HEK293 (cell line): ENCODE measurements around the gene NANOS3.

Experiments used
- BCL6B ChIP-seq: fragments of 450-650 bp; formaldehyde crosslinking; IDR thresholded peaks from 2 replicates; pipeline ENCODE4 v1.5.1; 2017; ENCODE audit warnings: missing biosample characterization, missing genetic modification characterization
- SALL2 ChIP-seq: fragments of 450-650 bp; formaldehyde crosslinking; IDR thresholded peaks from 2 replicates; pipeline ENCODE4 v1.5.0; 2017; ENCODE audit warnings: missing biosample characterization, mild to moderate bottlenecking, missing genetic modification characterization, borderline replicate concordance
- TCF7L2 ChIP-seq: IDR thresholded peaks from 2 replicates; pipeline ENCODE4 v1.6.1; 2011; ENCODE audit warnings: low read depth, mild to moderate bottlenecking, inconsistent platforms, low read length, moderate library complexity, borderline replicate concordance
- YY1 ChIP-seq: fragments of 450-650 bp; formaldehyde crosslinking; IDR thresholded peaks from 2 replicates; pipeline ENCODE4 v1.5.1; 2018; ENCODE audit warnings: missing biosample characterization, missing genetic modification characterization
- YY2 ChIP-seq: fragments of 450-650 bp; formaldehyde crosslinking; IDR thresholded peaks from 2 replicates; pipeline ENCODE4 v1.5.1; 2016; ENCODE audit warnings: missing biosample characterization, missing genetic modification characterization
- ZBTB1 ChIP-seq: fragments of 450-650 bp; formaldehyde crosslinking; IDR thresholded peaks from 2 replicates; pipeline ENCODE4 v1.5.1; 2016; ENCODE audit warnings: missing biosample characterization, missing genetic modification characterization
- ZFP69B ChIP-seq: fragments of 450-650 bp; formaldehyde crosslinking; IDR thresholded peaks from 2 replicates; pipeline ENCODE4 v1.5.1; 2016; ENCODE audit warnings: missing biosample characterization, missing genetic modification characterization
- ZNF114 ChIP-seq: fragments of 450-650 bp; formaldehyde crosslinking; IDR thresholded peaks from 2 replicates; pipeline ENCODE4 v1.5.0; 2017; ENCODE audit warnings: missing biosample characterization, missing genetic modification characterization
- ZNF138 ChIP-seq: fragments of 450-650 bp; formaldehyde crosslinking; IDR thresholded peaks from 2 replicates; pipeline ENCODE4 v1.5.1; 2016; ENCODE audit warnings: missing biosample characterization, missing genetic modification characterization, borderline replicate concordance
- ZNF146 ChIP-seq: fragments of 450-650 bp; formaldehyde crosslinking; IDR thresholded peaks from 2 replicates; pipeline ENCODE4 v1.5.1; 2016; ENCODE audit warnings: missing biosample characterization, missing genetic modification characterization
- ZNF184 ChIP-seq: fragments of 450-650 bp; IDR thresholded peaks from 2 replicates; pipeline ENCODE4 v1.5.1; 2018; ENCODE audit warnings: missing biosample characterization, mild to moderate bottlenecking, missing genetic modification characterization
- ZNF19 ChIP-seq: fragments of 450-650 bp; formaldehyde crosslinking; IDR thresholded peaks from 2 replicates; pipeline ENCODE4; 2016; ENCODE audit warnings: missing biosample characterization, missing genetic modification characterization, low read depth
- ZNF239 ChIP-seq: fragments of 450-650 bp; formaldehyde crosslinking; IDR thresholded peaks from 2 replicates; pipeline ENCODE4 v1.5.1; 2016; ENCODE audit warnings: missing biosample characterization, missing genetic modification characterization
- ZNF274 ChIP-seq, 2 experiments: fragments of 200-500 bp in 1 of 2; fragments of 450-650 bp in 1 of 2; sonication (Bioruptor generic) in 1 of 2; formaldehyde crosslinking in 1 of 2; IDR thresholded peaks; 2 replicates each; pipeline versions ENCODE4 v1.5.1 to v1.6.1; 2014 to 2016; ENCODE audit warnings: borderline replicate concordance in 1 of 2, inconsistent platforms in 1 of 2, low read length in 1 of 2, missing biosample characterization in 1 of 2, missing genetic modification characterization in 1 of 2
- ZNF280D ChIP-seq: fragments of 450-650 bp; formaldehyde crosslinking; IDR thresholded peaks from 2 replicates; pipeline ENCODE4 v1.5.1; 2016; ENCODE audit warnings: missing biosample characterization, missing genetic modification characterization
- ZNF324 ChIP-seq: fragments of 450-650 bp; formaldehyde crosslinking; IDR thresholded peaks from 2 replicates; pipeline ENCODE4 v1.5.1; 2016; ENCODE audit warnings: missing biosample characterization, missing genetic modification characterization
- ZNF354C ChIP-seq: fragments of 450-650 bp; formaldehyde crosslinking; IDR thresholded peaks from 2 replicates; pipeline ENCODE4 v1.5.1; 2016; ENCODE audit warnings: missing biosample characterization, missing genetic modification characterization, low read depth, borderline replicate concordance
- ZNF362 ChIP-seq: fragments of 450-650 bp; formaldehyde crosslinking; IDR thresholded peaks from 2 replicates; pipeline ENCODE4 v1.5.1; 2016; ENCODE audit warnings: missing biosample characterization, missing genetic modification characterization
- ZNF37A ChIP-seq: fragments of 450-650 bp; IDR thresholded peaks from 2 replicates; pipeline ENCODE4 v1.5.1; 2018; ENCODE audit warnings: missing biosample characterization, missing genetic modification characterization
- ZNF585B ChIP-seq: fragments of 450-650 bp; formaldehyde crosslinking; IDR thresholded peaks from 2 replicates; pipeline ENCODE4 v1.5.1; 2016; ENCODE audit warnings: missing biosample characterization, missing genetic modification characterization
- ZNF596 ChIP-seq: fragments of 450-650 bp; IDR thresholded peaks from 2 replicates; pipeline ENCODE4 v1.5.0; 2018; ENCODE audit warnings: missing biosample characterization, mild to moderate bottlenecking, missing genetic modification characterization, moderate library complexity
- ZNF639 ChIP-seq: fragments of 450-650 bp; formaldehyde crosslinking; IDR thresholded peaks from 2 replicates; pipeline ENCODE4 v1.5.1; 2016; ENCODE audit warnings: missing biosample characterization, missing genetic modification characterization
- ZNF776 ChIP-seq: fragments of 450-650 bp; formaldehyde crosslinking; IDR thresholded peaks from 2 replicates; pipeline ENCODE4 v1.5.0; 2017; ENCODE audit warnings: missing biosample characterization, missing genetic modification characterization, borderline replicate concordance
- TF ChIP-seq, protein P1 (sequence below): fragments of 450-650 bp; formaldehyde crosslinking; IDR thresholded peaks from 2 replicates; pipeline ENCODE4 v1.5.1; 2016; ENCODE audit warnings: missing biosample characterization, missing genetic modification characterization
- TF ChIP-seq, protein P2 (sequence below): fragments of 450-650 bp; formaldehyde crosslinking; IDR thresholded peaks from 2 replicates; pipeline ENCODE4 v1.5.1; 2016; ENCODE audit warnings: missing biosample characterization, missing genetic modification characterization
- TF ChIP-seq, protein P3 (sequence below): fragments of 450-650 bp; formaldehyde crosslinking; IDR thresholded peaks from 2 replicates; pipeline ENCODE4 v1.5.1; 2016; ENCODE audit warnings: missing biosample characterization, missing genetic modification characterization, borderline replicate concordance

The NANOS3 gene

GRCh38 chr19:13905634-13906520, 28.9 kb downstream of the NANOS3 start, which contains the start of the genes BRME1 and CC2D1A (continued):
- TF ChIP-seq ZNF362 (tag by site-specific recombination) (no peak), BCL6B (tag by site-specific recombination) (no peak), ZNF19 (tag by site-specific recombination) (no peak), ZNF274 (IDR thresholded peaks at IDR 0.05; ENCODE audit: low read length) (no peak), ZNF274 (tag by site-specific recombination; IDR thresholded peaks at IDR 0.05; ENCODE audit: borderline replicate concordance) (no peak), ZNF146 (tag by site-specific recombination) (no peak), ZNF596 (tag by site-specific recombination) (no peak), TCF7L2 (no peak), ZNF138 (tag by site-specific recombination) (no peak), ZNF639 (tag by site-specific recombination) (no peak), SALL2 (no peak), ZNF114 (tag by site-specific recombination) (no peak), ZNF239 (tag by site-specific recombination) (no peak), ZNF37A (tag by site-specific recombination) (no peak), ZFP69B (peak; percentile 69; the same call in 1 of the 2 replicates), ZNF585B (no peak), ZNF324 (peak; percentile 20; the same call in 1 of the 2 replicates), ZBTB1 (tag by site-specific recombination) (no peak), ZNF354C (tag by site-specific recombination) (no peak), ZNF280D (tag by site-specific recombination) (no peak), YY2 (tag by site-specific recombination) (no peak; the same call in 1 of the 2 replicates), ZNF184 (no peak), ZNF776 (no peak), YY1 (peak; percentile 34; the same call in 1 of the 2 replicates)
- TF ChIP-seq, protein P1, sequence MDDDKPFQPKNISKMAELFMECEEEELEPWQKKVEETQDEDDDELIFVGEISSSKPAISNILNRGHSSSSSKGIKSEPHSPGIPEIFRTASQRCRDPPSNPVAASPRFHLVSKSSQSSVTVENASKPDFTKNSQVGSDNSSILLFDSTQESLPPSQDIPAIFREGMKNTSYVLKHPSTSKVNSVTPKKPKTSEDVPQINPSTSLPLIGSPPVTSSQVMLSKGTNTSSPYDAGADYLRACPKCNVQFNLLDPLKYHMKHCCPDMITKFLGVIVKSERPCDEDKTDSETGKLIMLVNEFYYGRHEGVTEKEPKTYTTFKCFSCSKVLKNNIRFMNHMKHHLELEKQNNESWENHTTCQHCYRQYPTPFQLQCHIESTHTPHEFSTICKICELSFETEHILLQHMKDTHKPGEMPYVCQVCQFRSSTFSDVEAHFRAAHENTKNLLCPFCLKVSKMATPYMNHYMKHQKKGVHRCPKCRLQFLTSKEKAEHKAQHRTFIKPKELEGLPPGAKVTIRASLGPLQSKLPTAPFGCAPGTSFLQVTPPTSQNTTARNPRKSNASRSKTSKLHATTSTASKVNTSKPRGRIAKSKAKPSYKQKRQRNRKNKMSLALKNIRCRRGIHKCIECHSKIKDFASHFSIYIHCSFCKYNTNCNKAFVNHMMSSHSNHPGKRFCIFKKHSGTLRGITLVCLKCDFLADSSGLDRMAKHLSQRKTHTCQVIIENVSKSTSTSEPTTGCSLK (tag by site-specific recombination) = no peak
- TF ChIP-seq, protein P2, sequence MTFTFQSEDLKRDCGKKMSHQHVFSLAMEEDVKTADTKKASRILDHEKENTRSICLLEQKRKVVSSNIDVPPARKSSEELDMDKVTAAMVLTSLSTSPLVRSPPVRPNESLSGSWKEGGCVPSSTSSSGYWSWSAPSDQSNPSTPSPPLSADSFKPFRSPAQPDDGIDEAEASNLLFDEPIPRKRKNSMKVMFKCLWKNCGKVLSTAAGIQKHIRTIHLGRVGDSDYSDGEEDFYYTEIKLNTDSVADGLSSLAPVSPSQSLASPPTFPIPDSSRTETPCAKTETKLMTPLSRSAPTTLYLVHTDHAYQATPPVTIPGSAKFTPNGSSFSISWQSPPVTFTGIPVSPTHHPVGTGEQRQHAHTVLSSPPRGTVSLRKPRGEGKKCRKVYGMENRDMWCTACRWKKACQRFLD (tag by site-specific recombination) = no peak
- TF ChIP-seq, protein P3, sequence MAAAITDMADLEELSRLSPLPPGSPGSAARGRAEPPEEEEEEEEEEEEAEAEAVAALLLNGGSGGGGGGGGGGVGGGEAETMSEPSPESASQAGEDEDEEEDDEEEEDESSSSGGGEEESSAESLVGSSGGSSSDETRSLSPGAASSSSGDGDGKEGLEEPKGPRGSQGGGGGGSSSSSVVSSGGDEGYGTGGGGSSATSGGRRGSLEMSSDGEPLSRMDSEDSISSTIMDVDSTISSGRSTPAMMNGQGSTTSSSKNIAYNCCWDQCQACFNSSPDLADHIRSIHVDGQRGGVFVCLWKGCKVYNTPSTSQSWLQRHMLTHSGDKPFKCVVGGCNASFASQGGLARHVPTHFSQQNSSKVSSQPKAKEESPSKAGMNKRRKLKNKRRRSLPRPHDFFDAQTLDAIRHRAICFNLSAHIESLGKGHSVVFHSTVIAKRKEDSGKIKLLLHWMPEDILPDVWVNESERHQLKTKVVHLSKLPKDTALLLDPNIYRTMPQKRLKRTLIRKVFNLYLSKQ (tag by site-specific recombination) = peak; percentile 22; the same call in 1 of the 2 replicates
